NAMALWA (cell line): ENCODE measurements around the gene AKAP13.
"Not testable (repeated sequence)": the region's sequence is repeated elsewhere in the genome, so short reads cannot be mapped to it uniquely, and the experiment has no call there.

Experiments used
- DNase-seq: peaks from one replicate; pipeline ENCODE4 v3.0.0-alpha.2; 2015; ENCODE audit warnings: low spot score

The AKAP13 gene

DNA sequence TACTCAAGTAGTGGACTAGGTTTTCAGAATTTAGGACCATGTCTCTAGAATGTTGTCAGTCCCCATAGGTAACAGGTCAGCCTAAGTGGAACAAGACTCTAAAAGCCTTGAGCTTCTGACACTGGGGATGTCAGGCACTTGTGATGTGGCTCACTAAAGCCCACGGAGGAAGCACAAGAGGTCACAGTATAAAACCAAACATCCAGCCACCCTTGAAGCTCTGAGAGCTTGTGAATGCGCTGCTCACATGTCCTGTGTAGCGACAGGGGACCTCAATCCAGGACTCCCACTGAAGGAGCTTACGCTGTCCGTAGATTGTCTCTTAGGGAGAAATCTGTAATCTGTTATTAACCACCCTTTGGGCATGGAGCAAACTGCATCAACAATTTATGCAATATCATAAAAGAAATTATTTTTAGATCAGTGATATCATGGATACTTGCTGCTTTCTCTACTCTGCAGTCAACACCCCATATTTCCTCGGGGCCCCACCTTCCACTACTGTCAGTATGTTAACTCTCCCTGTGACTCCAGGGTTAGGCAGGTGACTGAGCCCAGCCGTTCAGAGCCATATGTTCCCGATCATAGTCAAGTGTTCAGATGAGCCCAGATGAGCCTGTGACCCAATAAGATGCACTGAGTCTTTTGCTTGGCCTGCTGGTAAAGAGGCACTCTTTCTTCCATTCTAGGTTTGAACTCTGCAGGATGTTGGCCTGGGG, 32.2 kb upstream of the AKAP13 start:
- DNase-seq = not testable (repeated sequence)

- not testable (repeated sequence) for DNase-seq
Measured at GRCh38 chr15:85349062-85349461, 31.3 kb upstream of the AKAP13 start.

GRCh38 chr15:85350395-85350794, 30.0 kb upstream of the AKAP13 start:
- no peak for DNase-seq

- DNase-seq = not testable (repeated sequence)
Measured at GRCh38 chr15:85351501-85351900, 28.9 kb upstream of the AKAP13 start.

DNA sequence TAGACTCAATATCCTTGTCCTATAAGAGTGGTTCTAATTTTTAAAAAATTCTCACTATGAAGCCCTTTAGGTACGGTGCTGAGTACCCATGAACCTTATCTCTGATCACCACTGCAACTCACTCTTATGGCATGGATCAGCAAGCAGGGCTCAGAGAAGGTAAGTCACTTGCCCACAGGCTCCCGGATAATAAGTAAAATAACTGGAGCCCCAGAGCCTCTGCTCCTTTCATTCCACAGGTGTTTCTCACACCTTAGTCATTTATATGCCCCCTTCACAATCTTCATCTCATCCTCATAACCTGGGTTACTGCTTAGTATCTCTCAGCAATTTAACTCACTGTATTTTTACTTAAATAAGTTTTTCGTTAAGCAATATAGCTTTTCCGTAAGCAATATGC, 28.4 kb upstream of the AKAP13 start:
- no peak for DNase-seq

DNA sequence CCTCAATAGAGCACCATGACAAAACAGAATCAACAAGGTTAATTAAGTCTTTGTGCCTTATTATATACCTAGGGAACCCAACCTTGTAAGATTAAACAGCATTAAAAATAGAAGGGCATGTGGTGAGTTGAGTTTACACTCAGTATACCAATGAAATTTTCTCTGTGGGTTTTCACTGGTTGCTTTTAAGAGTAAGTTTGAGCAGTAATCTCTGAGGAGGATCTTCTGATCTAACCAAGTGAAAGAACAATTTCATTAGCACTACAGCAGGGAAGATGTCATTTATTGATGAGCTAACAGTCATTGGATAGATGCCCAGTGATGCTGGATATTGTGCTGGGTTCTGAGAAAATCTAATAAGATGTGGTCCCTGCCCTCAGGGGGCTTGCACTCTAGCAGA, 26.9 kb upstream of the AKAP13 start:
- no peak for DNase-seq

GRCh38 chr15:85354461-85354860, 25.9 kb upstream of the AKAP13 start:
- no peak for DNase-seq

- no peak for DNase-seq
Measured at GRCh38 chr15:85354948-85355347, 25.5 kb upstream of the AKAP13 start.

DNA sequence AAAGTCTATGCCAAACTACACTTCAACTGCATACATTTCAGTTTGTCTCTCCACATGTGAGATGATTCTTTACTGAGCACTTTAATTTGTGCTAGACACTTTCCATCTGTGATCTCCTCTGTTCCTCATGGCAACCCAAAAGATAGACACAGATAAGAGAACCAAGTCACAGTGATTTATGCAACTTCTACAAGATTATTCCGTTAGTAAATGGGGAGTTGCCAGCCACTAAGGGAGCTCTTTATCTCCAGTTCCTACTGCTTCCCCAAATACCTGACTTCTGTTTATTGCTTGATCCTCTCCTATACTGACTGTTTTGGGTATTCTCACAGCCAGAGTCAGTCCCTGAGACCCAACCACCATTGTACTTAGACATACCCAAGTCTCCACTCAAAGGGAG, 24.1 kb upstream of the AKAP13 start:
- DNase-seq = no peak

DNA sequence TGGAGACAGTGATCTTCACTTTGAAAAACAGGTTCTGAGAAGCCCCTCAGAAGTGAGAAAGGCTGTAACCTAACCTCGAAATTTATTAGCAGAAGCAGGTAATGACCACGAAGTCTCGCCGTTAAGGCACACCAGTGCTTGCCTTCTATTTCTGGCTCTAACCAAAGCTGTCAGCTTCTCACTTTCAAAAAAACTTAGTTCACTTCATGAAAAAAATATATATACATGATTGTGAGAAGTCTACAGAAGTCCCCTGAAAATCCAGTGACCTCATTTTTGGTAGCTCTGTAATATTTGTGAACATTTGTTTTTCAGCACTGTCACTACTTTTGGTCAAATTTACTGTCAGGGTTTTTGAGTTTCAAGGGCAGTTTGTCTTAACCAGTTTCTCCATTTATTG, 19.1 kb upstream of the AKAP13 start:
- no peak for DNase-seq

- no peak for DNase-seq
Measured at GRCh38 chr15:85362436-85363081, 17.8 kb upstream of the AKAP13 start.

GRCh38 chr15:85365980-85366379, 14.4 kb upstream of the AKAP13 start:
- DNase-seq = no peak

DNA sequence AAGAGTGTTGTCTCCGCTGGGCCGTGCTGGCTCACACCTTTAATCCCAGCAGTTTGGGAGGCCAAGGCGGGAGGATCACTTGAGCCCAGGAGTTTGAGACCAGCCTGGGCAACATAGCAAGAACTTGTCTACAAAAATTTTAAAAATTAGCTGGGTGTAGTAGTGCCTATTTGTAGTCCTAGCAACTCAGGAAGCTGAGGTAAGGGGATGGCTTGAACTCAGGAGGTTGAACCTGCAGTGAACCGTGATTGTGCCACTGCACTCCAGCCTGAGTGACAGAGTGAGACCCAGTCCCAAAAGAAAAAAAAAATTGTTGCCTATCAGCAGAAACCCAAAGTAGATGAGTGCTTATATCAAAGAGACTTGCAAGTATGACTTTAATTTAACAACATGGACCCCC, 12.7 kb upstream of the AKAP13 start:
- no peak for DNase-seq

GRCh38 chr15:85374831-85375230, 5.6 kb upstream of the AKAP13 start:
- DNase-seq = no peak

- no peak for DNase-seq
Measured at GRCh38 chr15:85377269-85377668, 3.1 kb upstream of the AKAP13 start.

- DNase-seq = no peak
Measured at GRCh38 chr15:85377986-85378385, 2.4 kb upstream of the AKAP13 start.

DNA sequence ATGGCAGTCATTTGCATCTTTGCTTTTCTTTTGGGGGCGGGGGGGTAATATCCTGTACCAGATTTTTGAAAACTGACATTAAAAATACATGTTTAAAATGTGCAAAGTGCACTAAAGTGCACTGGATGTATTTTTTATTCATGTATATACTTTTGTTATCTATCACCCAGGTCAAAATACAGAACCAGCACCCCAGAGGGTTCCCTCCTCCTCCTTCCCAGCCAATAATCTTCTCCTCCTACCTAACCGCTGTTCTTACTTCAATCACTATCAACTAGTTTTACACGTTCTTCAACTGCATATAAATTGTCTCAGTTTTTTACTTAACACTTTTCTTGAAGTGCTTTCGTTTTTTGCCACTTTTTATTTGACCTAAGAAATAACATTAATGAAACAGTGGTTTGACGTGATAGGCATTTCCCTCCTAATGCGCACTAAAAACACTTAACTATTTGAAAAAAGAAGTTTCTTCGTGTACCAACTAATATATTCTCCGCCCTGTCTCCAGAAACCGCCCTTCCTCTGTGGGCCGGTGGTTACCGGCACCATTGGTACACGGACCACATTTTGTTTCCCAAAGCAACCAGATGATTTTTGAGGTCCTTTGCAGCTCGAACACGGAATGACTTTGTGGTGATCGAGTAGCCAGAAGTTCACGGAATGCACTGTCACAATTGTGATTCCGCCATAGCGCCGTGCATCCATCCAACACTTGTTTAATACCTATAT, 836 bp upstream of the AKAP13 start:
- DNase-seq = peak; percentile 72

GRCh38 chr15:85380812-85381642, 624 bp downstream of the AKAP13 start:
- DNase-seq = peak; percentile 67

DNA sequence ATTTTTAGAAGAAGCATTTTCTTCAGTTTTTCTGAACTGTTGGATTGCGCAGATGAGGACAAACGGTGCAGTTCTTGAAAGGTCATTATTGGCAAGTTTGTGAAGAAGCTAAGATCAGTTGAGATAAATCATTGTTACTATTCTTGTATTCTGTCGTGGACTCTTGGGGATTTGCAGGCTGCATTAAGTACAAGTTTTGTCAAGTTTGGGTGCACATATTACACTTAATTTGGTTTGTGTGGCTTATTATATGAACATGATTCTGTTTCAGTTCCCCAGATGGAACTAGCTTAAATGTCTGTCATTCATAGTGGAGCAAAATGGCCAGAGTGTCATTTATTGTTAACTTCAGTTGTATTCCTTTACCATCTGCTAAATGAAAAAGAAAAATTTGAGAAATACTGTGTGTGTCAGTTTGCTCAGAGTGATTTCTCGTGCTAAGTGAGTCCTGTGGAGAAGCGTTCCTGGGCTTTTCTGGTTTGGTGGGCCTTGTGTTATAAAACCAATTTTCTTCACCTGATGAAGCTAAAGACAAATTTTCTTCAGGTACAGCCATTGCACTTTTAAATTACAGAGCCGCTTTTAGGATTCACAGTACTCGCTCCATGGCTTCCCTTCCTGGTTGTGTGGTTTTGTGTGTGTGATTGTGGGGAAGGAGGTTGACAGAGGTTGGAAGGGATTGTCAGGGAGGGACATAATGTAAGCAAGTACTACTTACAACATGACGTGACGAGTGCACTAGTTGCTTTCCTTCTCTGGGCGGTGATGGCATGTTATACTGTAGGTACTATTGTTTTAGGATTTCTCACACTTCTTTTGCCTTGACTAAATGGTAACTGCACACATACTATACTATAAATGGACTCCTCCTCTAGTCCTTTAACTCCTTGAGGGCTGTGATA, 1.7 kb downstream of the AKAP13 start:
- peak; percentile 60 for DNase-seq

DNA sequence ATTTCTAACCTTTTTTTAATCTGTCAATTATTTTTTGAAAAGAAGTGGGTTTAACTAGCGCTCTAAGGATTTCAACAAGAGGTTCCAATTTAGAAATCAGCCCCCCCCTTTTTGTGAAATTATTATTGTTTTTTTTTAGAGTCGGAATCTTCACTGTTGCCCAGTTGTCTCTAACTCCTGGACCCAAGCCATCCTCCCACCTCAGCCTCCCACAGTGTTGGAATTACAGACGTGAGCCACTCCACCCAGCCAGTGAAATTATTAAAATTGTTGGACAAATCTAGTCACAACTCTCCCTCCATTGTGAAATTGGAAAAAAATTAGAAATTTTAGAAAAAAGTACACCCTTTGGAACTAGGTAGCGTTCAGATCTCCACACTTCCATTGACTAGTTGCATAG, 2.5 kb downstream of the AKAP13 start:
- DNase-seq = no peak

GRCh38 chr15:85383470-85384148, 3.2 kb downstream of the AKAP13 start:
- peak; percentile 42 for DNase-seq
